ENCODE measurements around the gene CDCA8.
A peak's percentile ranks its signal among the peaks of the same experiment; 100 is the strongest.

The CDCA8 gene

DNA sequence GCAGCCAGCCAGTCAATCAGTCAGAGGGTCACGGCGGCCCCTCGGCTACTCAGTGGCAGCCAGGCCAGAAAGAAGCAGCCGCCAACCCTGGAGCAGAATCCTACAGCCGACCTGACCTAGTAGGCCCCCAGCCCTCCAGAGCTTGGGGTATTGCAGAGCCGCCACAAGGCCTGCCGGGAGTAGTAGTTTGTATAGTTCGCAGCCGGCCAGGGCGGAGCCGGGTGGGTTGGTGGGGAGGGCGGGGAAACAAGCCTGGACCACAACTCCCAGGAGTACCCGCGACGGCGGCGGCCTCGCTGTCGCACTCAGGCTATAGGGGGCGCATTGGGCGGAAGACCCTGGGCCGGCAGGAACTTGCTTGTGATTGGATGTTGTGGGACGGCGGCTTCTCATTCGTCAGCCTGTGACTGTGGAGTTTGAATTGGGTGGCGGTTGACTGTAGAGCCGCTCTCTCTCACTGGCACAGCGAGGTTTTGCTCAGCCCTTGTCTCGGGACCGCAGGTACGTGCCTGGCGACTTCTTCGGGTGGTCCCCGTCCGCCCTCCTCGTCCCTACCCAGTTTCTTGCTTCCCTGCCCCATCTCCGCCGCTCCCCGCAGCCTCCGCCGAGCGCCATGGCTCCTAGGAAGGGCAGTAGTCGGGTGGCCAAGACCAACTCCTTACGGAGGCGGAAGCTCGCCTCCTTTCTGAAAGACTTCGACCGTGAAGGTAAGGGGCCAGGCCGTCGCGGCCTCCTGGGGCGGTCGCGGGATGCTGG lies at the start of gene CDCA8:
Gene CDCA8, plus strand, starts transcription at position 439 of the 756 bp plus-strand sequence. Its CDS starts 175 bp downstream, at position 614.
- DNase-seq (ENCODE audit: extremely low read depth, low read depth) = peak; percentile 93
- peak; percentile 79 for TF ChIP-seq CTCF (IDR thresholded peaks at IDR 0.05; ENCODE audit: low read depth, low read length)

GRCh38 chr1:37647281-37647680 lies 45.0 kb upstream of the CDCA8 start:
- no peak for TF ChIP-seq CTCF (IDR thresholded peaks at IDR 0.05; ENCODE audit: low read depth, low read length)
- no peak for DNase-seq (ENCODE audit: extremely low read depth, low read depth)

DNA sequence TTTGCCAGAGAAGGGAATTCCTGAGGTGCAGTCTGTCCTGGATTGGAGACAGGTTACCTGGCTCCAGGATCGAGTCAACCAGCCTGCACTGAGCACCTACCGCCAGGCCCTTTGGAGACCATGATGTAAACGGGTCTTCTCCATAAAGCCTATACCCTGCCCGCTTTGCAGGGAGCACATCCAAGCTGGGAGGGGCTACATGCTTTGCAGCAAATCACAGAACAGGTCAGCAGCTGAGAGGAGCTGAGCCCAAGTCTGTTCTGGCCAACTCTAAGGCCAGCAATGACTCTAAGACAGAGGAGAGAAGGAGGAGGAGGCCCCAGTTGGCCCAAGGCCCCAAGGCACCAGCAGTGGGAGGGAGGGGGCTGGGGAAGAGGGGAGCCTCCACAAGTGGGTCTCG lies 42.1 kb upstream of the CDCA8 start:
- no peak for DNase-seq (ENCODE audit: extremely low read depth, low read depth)
- no peak for TF ChIP-seq CTCF (IDR thresholded peaks at IDR 0.05; ENCODE audit: low read depth, low read length)

GRCh38 chr1:37650721-37651120 lies 41.6 kb upstream of the CDCA8 start:
- TF ChIP-seq CTCF (IDR thresholded peaks at IDR 0.05; ENCODE audit: low read depth, low read length) = no peak
- DNase-seq (ENCODE audit: extremely low read depth, low read depth) = no peak

GRCh38 chr1:37651803-37652202 lies 40.5 kb upstream of the CDCA8 start:
- no peak for DNase-seq (ENCODE audit: extremely low read depth, low read depth)
- no peak for TF ChIP-seq CTCF (IDR thresholded peaks at IDR 0.05; ENCODE audit: low read depth, low read length)

DNA sequence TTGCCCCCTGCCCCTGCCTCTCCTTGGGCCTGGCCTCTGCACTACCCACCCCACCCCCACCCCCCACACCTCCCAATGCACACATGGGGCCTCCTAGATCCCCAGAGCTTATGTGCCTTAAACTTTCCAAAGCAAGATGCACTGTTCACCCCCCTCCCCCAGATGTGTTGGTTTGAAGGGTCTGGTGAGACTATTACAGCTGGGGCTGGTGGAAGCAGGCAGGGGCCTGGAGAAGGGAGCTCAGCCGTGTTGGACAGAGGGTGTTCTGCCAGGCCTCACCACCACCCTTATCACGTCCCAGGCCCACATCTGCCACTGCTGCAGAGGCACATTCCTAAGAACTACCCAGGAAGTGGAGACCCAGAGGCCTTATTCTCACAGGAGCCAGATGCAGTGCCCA lies 39.3 kb upstream of the CDCA8 start:
- no peak for TF ChIP-seq CTCF (IDR thresholded peaks at IDR 0.05; ENCODE audit: low read depth, low read length)
- DNase-seq (ENCODE audit: extremely low read depth, low read depth) = no peak

DNA sequence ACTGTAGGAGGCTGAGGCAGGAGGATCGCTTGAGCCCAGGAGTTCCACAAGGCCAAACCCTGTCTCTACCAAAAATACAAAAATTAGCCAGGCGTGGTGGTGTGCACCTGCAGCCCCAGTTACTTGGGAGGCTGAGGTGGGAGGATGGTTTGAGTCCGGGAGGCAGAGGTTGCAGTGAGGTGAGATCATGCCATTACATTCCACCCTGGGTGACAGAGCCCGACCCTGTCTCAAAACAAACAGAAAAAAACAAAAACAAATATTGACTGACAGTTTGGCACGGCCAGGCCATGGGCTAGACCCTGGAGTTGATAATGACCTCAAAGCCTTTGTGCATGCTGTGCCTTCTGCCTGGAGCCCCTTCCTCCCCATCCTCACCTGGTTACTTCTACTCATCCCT lies 38.4 kb upstream of the CDCA8 start:
- DNase-seq (ENCODE audit: extremely low read depth, low read depth) = no peak
- no peak for TF ChIP-seq CTCF (IDR thresholded peaks at IDR 0.05; ENCODE audit: low read depth, low read length)
